ENCODE data around the gene TMCC3.
"Not testable (repeated sequence)": the region's sequence is repeated elsewhere in the genome, so short reads cannot be mapped to it uniquely, and the experiment has no call there.

Gene TMCC3

DNA sequence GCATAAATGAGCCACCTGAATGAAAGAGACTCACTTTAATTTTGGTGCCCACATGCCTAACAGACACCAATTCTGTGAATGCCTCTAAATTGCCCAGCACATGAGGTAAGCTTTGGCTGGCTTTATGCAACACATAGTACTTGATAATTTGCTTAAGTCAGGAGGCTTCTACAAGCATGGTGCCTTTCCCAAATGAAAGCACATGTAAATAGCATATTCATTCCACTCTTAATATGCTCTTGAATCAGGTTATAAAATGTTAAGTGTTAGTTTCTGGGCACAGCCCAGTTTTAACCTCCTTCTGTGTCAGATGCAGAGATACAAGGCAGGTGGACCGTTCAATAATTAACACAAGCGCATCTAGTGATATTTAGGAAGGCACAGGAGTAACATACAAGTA lies 15.6 kb downstream of the TMCC3 start:
- DNase-seq (ENCODE audit: low spot score), result no peak

DNA sequence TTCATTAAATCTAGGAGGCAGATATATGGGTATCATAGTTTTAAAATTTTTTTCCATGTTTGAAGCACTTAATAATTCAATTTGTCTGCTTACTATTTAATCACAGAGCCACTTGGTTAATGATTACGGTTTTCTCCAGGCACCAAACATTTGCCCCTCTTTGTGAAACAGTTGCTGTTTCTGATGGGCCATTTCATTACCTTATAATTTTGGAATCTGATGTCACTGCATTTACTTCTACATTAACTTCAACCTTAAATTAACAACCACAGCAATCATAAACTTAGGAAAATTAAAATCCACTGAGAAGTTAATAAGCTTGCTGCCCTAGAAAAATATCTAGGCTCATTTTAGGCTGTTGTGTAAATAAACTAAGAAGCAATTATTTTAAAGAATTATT lies 17.0 kb downstream of the TMCC3 start:
- no peak for DNase-seq (ENCODE audit: low spot score)

DNA sequence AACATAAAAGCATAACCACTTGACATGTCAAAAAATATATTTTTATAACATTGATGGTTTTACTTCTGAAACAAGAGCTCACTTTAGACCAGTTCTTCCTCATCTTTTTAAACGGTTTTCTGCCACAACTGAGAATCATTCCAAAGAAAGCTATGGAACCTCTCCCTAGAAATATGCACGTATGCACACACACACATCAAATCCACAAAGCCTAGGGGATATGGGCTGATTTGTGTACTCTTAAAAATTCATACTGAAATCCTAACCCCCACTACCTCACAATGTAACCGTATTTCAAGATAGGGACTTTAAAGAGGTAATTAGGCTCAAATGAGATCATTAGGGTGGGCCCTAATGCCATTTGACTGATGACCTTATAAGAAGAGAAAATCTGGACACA lies 19.3 kb downstream of the TMCC3 start:
- no peak for DNase-seq (ENCODE audit: low spot score)

DNA sequence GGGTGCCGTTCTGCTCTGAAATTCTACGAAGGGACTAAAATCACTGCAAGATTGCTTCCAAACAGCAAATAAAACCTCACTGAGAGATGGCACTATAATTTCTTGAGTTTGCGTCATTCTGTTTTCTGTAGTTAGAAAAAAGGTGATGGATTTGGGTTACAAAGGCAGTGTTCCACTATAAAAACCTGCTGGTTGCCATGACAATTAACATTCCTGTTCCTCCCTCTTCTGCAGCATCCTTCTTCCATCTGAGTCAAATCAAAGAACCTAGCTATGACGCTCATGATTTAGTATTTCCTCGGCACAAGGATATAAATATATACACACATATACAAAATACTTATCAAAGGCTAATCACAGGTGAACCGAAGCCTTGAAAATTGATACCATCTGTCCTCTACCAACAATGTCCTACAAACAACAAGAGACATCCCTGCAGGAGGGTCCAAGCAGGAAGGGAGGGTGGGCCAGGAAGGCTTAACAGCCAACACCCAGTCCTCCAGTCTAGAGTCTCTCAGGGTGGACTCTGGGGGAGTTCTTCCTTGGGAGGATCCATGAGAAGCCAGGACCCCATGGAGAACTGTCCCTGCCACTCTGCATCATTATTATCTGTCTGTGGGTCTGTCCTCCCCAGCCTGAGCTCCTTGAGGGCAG lies 21.4 kb downstream of the TMCC3 start:
- DNase-seq (ENCODE audit: low spot score), result no peak

DNA sequence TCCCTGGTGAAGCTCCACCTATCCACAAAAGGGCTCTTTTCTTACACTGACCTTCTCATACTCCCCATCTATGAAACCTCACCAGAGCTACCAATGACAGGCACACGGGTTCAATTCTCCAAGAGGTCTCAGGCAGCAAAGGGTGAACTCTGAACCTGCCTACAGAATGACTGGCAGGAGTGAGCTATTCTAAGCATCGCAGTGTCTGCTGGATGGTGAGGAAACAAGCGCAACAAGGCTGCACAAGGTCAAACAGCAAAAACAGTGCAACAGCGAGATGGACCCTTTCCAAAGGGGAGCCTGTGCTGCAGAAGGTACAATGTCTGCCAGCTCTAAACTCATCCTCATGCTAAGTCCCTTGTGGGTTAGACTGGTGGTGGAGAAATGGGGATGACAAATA lies 22.0 kb downstream of the TMCC3 start:
- DNase-seq (ENCODE audit: low spot score), result no peak

DNA sequence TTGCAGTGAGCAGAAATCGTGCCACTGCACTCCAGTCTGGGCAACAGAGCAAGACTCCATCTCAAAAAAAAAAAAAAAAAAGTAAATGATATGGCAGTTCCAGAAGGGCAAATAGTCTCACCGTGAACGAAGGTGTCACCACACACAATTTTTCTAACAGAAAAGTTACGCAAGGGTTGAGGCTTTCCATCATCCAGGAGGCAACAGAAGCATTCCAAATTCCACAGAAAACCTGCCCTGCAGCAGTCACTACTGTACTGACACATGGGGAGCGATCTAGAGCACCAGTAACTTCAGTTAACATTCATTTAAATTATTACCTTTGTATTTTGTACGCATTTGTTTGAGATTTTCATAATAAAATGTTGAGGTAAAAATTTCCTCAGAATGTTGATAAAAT lies 24.8 kb downstream of the TMCC3 start:
- no peak for DNase-seq (ENCODE audit: low spot score)

DNA sequence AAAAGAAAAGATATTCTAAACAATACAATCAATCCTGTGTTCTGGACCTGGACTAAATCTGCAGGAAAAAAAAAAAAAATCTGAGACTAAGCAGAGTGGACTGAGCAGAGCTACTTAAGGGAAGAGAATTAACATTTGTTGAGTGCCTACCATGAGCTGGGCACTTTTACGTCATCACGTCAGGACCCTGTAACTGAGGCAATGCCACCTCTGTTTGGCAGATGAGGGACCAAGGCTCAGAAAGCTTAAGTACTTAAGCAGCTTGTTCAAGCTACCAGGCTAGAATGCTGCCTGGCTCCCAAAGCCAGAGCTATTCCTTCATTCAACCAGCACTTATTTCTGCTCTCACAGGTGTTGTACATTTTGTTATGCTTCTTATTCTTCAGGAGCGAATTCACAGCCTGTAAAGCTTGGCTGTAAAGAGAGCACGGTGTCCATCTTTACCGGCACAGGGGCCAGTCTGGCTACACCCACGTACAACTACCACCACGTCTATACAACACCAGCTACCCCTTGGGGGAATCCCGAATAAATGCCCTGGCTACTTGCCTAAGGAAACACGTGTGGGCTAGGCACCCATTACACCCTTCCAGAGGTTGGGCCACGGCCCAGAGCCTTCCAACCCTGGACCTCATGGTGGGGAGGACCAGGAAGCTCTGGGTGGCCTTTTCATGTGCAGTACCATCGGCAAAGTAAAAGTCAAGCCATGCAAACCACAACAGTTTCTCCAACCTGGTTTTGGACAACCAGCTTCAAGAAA lies 27.0 kb downstream of the TMCC3 start:
- no peak for DNase-seq (ENCODE audit: low spot score)

DNA sequence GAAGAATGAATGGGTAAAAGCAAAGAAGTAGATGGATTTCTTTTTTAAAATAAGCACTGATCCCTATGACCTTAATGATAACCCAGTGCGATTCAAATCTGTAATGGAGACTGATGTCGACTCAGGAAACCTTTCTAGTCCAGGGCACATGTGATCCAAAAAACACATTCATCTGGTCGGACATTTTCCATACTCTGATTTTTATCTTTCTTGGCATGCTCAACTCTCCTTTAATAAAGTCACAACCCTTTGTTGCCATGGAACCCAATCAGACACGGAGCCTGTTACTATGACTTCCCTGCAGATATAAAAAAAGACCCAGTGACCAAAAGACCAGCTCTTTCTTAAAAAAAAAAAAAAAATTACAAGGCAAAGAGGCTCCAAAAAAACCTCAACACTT lies 27.9 kb downstream of the TMCC3 start:
- no peak for DNase-seq (ENCODE audit: low spot score)

DNA sequence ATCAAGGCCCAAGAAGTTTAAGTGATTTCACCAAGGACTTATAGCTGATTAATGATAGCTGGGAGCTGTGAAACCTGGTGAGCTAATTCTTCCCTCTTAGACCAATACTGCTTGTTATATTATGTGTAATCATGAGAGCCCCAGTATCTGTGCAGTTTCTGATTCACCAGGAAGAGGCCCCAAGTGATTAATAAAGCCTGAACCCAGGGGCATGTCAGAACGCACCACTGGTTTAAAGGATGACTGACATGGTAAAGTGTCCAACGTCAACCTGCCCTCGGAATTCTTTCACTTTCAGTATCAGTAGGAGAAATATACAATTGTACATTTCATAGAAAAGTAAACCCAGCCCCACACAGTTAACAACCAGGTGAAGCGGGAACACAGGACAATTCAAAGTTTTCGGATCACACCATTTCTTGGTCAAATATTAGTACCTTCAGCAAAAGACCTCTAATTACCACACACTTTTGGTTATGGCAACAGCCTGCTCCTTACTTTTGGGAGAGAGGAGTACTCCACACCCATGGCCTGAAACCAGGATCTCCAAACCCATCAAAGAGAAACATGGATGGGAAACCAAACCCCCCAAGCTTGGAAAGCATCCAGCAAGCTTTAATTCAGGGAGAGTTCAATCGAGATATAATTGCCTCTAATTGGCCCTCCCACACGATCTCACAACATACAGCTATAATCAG lies 28.5 kb downstream of the TMCC3 start:
- no peak for DNase-seq (ENCODE audit: low spot score)

DNA sequence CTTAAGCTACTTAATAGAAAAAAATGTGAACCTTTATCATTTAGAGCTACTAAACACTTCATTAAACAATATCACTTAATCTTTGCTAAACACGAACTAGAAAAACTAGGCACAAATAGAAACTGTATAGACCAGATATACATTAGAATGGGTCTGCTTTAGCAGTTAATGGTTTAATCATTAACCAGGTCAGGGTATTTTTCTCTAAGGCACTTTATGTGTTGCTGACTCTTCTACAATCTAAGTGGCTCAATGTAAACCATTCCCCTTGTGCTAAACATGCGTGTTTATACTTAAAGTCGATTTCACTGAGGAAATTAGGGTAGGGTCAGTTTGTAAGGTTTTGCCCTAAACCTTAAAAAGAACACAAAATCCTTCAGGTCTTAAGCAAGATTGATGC lies 29.7 kb downstream of the TMCC3 start:
- DNase-seq (ENCODE audit: low spot score), result no peak

DNA sequence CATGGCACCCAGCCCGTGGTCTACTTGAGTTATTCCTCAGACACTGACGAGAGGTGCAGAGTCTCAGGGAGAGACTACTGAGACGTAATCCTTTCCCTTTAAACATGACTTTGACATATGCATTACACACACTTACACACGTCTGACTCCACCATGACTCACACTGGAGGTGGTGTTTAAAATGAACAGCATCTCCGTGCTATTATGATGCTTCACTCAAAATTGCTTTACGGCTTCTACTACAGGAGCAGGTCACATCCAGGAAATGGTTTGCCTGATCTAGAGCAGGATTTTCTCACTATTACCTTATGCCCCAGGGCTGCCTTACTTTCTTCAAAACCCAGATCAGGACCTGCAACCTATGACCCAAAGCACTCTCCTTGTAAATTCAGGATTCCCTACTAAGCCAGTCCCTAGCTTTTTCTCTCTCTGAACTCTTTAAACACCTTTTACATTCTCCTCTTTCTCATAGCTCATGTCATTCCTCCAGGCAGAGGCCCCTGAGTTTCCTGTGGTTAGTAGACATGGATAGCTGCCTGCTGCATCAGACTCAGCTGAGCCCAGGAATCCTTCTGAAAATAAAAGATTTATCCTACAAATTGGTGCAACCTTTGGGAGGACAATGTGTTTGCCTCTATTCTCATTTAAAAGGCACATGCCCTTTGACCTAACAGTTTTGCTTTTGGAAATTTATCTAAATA lies 31.2 kb downstream of the TMCC3 start:
- peak; percentile 18 for DNase-seq (ENCODE audit: low spot score)

DNA sequence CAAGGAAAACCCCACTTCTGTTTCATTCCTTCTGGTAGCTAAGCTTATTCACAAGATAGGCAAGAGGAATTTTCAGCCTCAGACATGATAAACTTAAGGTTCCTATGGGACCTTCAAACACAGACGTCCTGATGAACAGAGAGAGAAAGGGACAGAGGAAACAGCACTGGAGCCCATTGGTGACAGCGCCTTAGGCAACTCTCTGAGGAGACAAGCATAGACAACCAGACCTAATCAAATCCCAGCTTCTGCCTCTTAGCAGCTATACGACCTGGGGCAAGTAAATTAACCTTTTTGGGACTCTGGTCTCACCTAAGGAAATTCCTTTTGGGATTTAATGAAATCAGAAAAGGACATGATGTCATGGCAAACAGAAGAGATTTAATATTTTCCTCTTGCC lies 33.3 kb downstream of the TMCC3 start:
- DNase-seq (ENCODE audit: low spot score), result no peak

DNA sequence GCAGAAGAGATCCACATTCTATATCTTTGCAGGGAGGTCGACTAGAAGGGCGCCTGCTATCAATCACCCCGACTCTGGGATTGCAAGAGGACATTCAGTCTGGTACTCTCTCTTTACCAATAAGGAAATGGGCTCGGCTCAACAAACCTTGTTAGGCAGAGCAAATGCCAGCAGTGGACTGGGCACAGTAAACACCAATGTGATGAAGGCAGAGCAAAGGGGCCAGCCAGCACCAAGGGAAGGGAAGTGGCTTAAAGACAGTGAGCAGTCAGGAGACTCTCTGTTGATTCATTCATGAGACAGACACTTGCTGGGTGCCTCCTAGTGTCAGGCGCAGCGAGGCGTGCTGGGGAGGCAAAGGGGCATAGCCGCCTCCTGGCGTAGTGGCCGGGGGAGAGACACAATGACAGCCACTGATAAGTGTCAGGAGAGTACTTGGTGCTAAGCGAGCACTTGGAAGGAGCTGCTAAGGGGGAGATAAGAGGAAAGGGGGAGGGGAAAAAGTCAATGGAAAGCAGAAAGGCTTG lies 34.1 kb downstream of the TMCC3 start:
- DNase-seq (ENCODE audit: low spot score), result no peak

DNA sequence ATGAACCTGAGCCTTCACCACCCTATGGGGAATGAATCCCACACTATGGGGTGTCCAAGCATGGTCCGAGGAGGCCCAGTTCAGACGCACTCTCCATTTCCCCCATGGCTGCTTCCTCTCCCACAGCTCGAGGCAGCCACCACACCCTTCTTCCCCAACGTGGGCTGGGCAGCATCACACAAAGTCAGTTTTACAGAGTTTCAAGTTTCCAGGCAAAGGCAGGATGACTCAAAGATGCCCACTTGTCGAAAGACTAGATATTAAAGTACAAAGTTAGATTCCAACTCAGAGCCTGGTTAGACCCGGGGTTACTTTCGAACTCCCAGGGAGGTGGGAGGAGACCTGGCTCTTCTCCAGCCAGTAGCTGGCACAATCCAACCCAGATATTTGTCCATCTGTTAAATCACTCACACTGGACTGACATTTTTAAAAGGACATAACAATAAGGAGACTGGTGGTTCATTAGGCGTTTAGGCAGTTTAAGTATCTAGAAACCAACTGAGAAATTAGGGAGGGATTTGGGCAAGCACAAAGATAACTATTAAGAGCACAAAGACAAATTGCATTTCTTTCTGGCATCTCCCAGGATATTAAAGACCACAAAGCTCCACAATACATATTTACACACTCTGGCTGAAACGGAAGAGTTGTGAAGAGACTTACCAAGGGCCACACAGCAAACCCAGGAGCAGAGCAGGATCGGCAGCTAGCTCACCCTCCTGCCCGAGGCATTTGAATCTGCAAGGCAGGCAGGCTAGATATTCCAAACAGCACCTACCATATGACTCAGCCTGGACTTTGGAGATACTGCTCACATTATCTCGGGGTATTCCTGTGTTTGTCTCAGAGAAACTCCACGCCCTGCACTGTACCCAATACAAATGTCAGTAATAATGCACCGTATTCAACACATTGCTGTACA lies 34.8 kb downstream of the TMCC3 start:
- DNase-seq (ENCODE audit: low spot score), result peak; percentile 11

DNA sequence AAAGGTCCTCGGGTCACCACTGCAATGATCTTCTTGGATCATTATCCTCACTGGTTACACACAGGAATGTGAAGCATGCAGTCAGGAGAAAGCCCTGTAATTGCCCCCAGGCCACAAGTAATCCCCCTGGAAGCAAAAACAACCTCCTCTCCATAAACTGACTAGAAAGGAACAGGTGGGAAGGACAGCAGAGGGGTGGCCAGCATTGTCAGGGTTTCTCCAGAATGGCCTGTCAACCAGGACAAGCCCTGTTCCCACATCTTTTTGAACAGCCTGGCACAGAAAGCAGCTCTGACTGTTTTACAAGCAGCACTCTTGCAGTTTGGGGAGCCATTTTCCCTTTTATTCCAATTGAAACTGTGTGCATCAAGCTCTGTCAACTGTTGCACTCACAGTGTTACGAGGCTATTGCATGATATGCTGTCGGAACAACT lies 36.1 kb downstream of the TMCC3 start:
- no peak for DNase-seq (ENCODE audit: low spot score)

DNA sequence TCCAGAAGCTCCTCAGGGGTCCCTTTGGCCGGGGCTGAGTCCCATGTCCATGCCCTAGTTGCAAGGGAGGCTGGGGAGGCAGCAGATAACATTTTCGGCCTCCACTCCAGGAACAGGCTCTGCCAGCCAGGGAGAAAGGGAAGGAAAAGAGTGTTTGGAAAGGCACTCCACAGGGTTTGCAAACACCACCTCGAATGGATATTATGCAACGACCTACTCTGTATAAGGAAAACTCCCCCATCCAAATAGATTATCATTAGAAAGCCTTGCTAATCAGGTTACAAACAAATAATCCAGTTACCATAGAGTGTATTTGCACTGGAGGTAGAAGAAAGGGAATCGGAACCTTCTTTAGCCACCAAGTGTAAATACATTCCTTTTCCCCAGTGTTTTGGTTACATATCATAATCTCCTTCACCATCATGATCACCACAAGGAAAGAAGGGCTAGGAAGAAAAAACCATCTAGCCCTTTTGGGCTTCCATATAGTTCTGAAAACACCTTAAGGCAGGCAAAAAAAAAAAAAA lies 40.4 kb downstream of the TMCC3 start:
- DNase-seq (ENCODE audit: low spot score), result no peak

DNA sequence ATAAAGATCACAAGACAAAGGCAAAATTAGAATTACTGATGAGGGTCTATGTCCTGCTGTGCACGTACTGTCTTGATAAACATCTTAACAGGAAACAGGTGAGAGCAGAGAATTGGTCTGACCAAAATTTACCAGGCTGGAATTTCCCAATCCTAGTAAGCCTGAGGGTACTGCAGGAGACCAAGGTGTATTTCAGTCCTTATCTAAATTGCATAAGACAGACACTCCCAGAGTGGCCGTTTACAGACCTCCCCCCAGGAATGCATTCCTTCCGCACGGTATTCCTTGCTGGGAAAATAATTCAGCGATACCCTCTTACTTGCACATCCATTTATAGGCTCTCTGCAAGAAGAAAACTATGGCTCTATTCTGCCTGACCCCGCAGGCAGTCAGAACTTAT lies 43.5 kb downstream of the TMCC3 start:
- DNase-seq (ENCODE audit: low spot score), result not testable (repeated sequence)

DNA sequence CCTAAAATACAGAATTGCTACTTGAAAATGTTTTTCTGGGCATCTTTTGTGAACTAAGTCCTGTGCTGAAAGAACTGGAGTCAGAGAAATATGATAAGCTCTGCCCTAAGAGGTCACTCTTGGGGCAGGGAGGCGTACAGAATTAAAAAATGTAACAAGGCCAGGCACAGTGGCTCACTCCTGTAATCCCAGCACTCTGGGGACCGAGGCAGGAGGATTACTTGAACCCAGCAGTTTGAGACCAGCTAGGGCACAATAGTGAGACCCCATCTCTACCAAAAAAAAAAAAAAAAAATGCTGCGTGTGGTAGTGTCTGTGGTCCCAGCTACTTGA lies 46.0 kb downstream of the TMCC3 start:
- no peak for DNase-seq (ENCODE audit: low spot score)

DNA sequence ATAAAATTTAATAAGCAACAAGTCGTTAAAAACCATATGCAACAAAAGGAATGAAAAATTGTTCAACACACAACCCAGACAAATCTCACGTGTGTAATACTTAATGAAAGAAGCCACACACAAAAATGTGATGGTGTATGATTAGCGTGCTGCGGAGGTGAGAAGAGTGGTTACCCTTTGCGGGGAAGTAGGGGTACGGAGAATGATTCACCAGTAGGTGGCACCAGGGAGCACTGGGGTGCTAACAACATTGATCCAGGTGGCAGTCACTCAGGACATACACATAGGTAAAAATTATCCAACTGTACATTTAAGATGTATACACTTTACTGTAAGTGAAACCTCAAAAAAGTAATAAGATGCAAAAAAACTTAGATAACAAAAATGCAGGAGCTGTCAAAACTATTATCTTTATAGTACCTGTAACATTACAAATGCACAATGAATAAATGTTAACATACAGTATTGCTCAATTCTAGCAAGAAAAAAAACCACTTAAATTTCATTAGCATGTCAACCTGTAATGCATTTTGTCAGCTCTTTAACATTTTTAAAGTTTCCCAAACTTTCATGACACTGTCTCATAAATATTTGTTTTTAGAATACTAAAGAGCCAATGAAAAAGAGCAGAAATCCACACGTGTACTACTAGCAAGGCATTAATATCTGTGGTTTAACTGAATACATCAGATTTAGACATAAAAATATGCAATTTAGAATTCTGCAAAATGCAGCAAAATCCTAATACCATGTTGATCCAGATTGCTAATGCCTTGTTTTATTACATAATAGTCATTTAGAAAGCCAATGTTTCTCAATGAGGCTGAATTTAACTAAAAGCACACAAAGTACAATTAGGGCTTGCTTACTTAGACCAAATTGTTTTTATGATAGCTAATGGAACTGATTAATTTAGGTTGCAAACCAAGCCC lies 46.7 kb downstream of the TMCC3 start:
- DNase-seq (ENCODE audit: low spot score), result peak; percentile 21

DNA sequence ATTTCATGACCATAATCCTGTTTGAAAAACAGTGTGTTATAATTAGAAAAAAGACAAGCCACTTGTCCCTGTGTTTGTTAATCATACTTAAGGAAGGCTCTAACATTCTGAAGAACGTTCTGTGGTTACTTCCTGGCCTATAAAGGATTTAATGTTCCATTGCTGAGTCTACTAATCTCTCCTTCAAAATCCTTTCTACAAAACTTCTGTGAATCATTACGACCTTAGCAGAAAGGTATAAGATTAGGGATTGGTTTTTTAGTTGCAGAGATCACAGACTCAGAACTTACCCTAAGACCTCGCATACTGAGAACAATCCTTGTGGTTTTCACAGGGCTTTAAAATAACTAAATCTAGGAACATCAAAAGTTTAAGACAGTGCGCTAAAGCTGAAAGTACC lies 48.3 kb downstream of the TMCC3 start:
- no peak for DNase-seq (ENCODE audit: low spot score)

Data from GM03348 (cell line).